HCT116 (cell line): ENCODE results near the gene RIN3. TPM values are rescaled to one million over a fixed set of nuclear protein-coding genes. Genes with fewer than 3 reads are reported as not detected.

ENCODE experiments used
- ATAC-seq: fragments of 200-7000 bp; cut with Tn5 transposase; 2 replicates; pipeline ENCODE4 v1.9.1; 2020; ENCODE audit warnings: mild to moderate bottlenecking, moderate library complexity
- BruUV-seq: library from RNA; stranded (reverse); fragments of 400-500 nt; replicated peaks from 2 replicates; lab custom pipeline; 2021; lab: Mats Ljungman, UMichigan
- CTCF ChIA-PET: fragments of 300-600 bp; sonication (Branson Sonifier 250); formaldehyde crosslinking; loops from one replicate; lab custom pipeline; 2021; ENCODE audit warnings: antibody characterized with exemption; lab: Charles Lee
- POLR2A ChIA-PET: fragments of 300-600, 350-600 bp; sonication (Branson Sonifier 250); formaldehyde crosslinking; loops from one replicate; lab custom pipeline; 2021; ENCODE audit warnings: antibody characterized with exemption; lab: Charles Lee
- RAD21 ChIA-PET, 2 experiments: fragments of 300-600 bp; sonication (Branson Sonifier 250); formaldehyde crosslinking; loops; one replicate each; lab custom pipeline; 2023; ENCODE audit warnings: low total read pairs in 2 of 2; ENCODE audit not compliant: uncharacterized antibody in 2 of 2, unreplicated experiment in 2 of 2, low non-redundant PET in 1 of 2; lab: Charles Lee
- DNase-seq: peaks from one replicate; pipeline ENCODE4 v3.0.0-alpha.2; 2010; ENCODE audit warnings: low read depth, low spot score
- H2AFZ ChIP-seq: fragments of 200-600 bp; shearing (Covaris generic), sonication (generic); 2 replicates; pipeline ENCODE4 v1.6.1; 2017; ENCODE audit warnings: low read depth, mixed run types, mixed read lengths, antibody characterized with exemption, low read length; ENCODE audit not compliant: poor library complexity, severe bottlenecking
- H3K27ac ChIP-seq: 2 replicates; pipeline ENCODE4 v1.5.1; 2012; ENCODE audit warnings: low read depth, low read length
- H3K27me3 ChIP-seq: fragments of 200-600 bp; sonication (generic); 2 replicates; pipeline ENCODE4 v1.6.1; 2016; ENCODE audit warnings: mixed run types, low read length, mixed read lengths; ENCODE audit not compliant: insufficient read depth
- H3K36me3 ChIP-seq, 2 experiments: fragments of 200-500 bp in 1 of 2; fragments of 200-600 bp in 1 of 2; sonication (Bioruptor generic) in 1 of 2; sonication (generic) in 1 of 2; 2 replicates each; pipeline versions ENCODE4 v1.5.1 to v1.6.1; 2014 to 2016; ENCODE audit warnings: low read length in 2 of 2, inconsistent platforms in 1 of 2, mixed read lengths in 1 of 2, mixed run types in 1 of 2; ENCODE audit not compliant: insufficient read depth in 2 of 2, control insufficient read depth in 1 of 2
- H3K4me1 ChIP-seq, 2 experiments: fragments of 200-600 bp in 1 of 2; sonication (generic) in 1 of 2; 2 replicates each; pipeline versions ENCODE4 v1.5.1 to v1.6.1; 2012 to 2017; ENCODE audit warnings: low read length in 2 of 2, inconsistent platforms in 1 of 2, mild to moderate bottlenecking in 1 of 2, mixed read lengths in 1 of 2, mixed run types in 1 of 2, moderate library complexity in 1 of 2; ENCODE audit not compliant: insufficient read depth in 2 of 2, control insufficient read depth in 1 of 2
- H3K4me2 ChIP-seq: fragments of 200-600 bp; sonication (generic); 2 replicates; pipeline ENCODE4 v1.6.1; 2017; ENCODE audit warnings: mixed run types, low read length, mixed read lengths
- H3K4me3 ChIP-seq, 2 experiments: fragments of 200-600 bp in 1 of 2; sonication (generic) in 1 of 2; replicated peaks in 1 of 2; 2 replicates each; pipeline ENCODE4 v1.5.1; 2011 to 2016; ENCODE audit warnings: low read length in 2 of 2, control low read depth in 1 of 2, low read depth in 1 of 2, mild to moderate bottlenecking in 1 of 2, mixed read lengths in 1 of 2, mixed run types in 1 of 2
- H3K79me2 ChIP-seq: fragments of 200-600 bp; sonication (generic); 2 replicates; pipeline ENCODE4 v1.6.1; 2017; ENCODE audit warnings: mild to moderate bottlenecking, mixed run types, low read length, moderate library complexity, mixed read lengths; ENCODE audit not compliant: insufficient read depth
- H3K9ac ChIP-seq: fragments of 200-600 bp; sonication (generic); 2 replicates; pipeline ENCODE4 v1.6.1; 2016; ENCODE audit warnings: low read length, mixed read lengths
- H3K9me2 ChIP-seq: fragments of 200-600 bp; sonication (generic), shearing (Covaris generic); 2 replicates; pipeline ENCODE4 v1.6.1; 2017; ENCODE audit warnings: mixed run types, mild to moderate bottlenecking, moderate library complexity; ENCODE audit not compliant: insufficient read depth
- H3K9me3 ChIP-seq, 2 experiments: fragments of 200-500 bp in 1 of 2; fragments of 200-600 bp in 1 of 2; sonication (Bioruptor generic) in 1 of 2; sonication (generic) in 1 of 2; 2 replicates each; pipeline ENCODE4 v1.6.1; 2014 to 2017; ENCODE audit warnings: low read length in 2 of 2, mixed read lengths in 2 of 2, inconsistent platforms in 1 of 2, low read depth in 1 of 2, mild to moderate bottlenecking in 1 of 2, mixed run types in 1 of 2, moderate library complexity in 1 of 2; ENCODE audit not compliant: control insufficient read depth in 1 of 2, insufficient read depth in 1 of 2
- H4K20me1 ChIP-seq: fragments of 200-600 bp; sonication (generic), shearing (Covaris generic); 2 replicates; pipeline ENCODE4 v1.6.1; 2017; ENCODE audit warnings: mixed run types, mild to moderate bottlenecking, moderate library complexity; ENCODE audit not compliant: insufficient read depth
- CBX3 ChIP-seq: IDR thresholded peaks from 2 replicates; pipeline ENCODE4 v1.6.1; 2012; ENCODE audit warnings: low read depth
- CEBPB ChIP-seq: IDR thresholded peaks from 2 replicates; pipeline ENCODE4 v1.6.1; 2012; ENCODE audit warnings: low read depth
- ELF1 ChIP-seq: IDR thresholded peaks from 2 replicates; pipeline ENCODE4 v1.6.1; 2012; ENCODE audit warnings: low read depth, borderline replicate concordance
- EZH2phosphoT487 ChIP-seq: fragments of 200-600 bp; IDR thresholded peaks from 2 replicates; pipeline ENCODE4 v1.6.1; 2018; ENCODE audit warnings: antibody characterized with exemption, borderline replicate concordance
- FOSL1 ChIP-seq: IDR thresholded peaks from 2 replicates; pipeline ENCODE4 v1.6.1; 2012; ENCODE audit warnings: low read depth
- POLR2A ChIP-seq: IDR thresholded peaks from 2 replicates; pipeline ENCODE4 v1.7.0; 2011; ENCODE audit warnings: borderline replicate concordance; ENCODE audit not compliant: insufficient read depth, insufficient read length; ENCODE audit errors: extremely low read depth
- POLR2AphosphoS5 ChIP-seq: IDR thresholded peaks from 2 replicates; pipeline ENCODE4 v1.6.1; 2011; ENCODE audit warnings: mild to moderate bottlenecking, low read depth, low read length, moderate library complexity
- SIN3A ChIP-seq: IDR thresholded peaks from 2 replicates; pipeline ENCODE4 v1.6.1; 2012; ENCODE audit warnings: low read depth
- SP1 ChIP-seq: IDR thresholded peaks from 2 replicates; pipeline ENCODE4 v1.6.1; 2012; ENCODE audit warnings: low read depth
- SRF ChIP-seq: IDR thresholded peaks from 2 replicates; pipeline ENCODE4 v1.6.1; 2012; ENCODE audit warnings: low read depth
- TCF7L2 ChIP-seq: IDR thresholded peaks from 2 replicates; pipeline ENCODE4 v1.7.0; 2011; ENCODE audit warnings: borderline replicate concordance, inconsistent platforms; ENCODE audit not compliant: insufficient read depth, insufficient read length; ENCODE audit errors: extremely low read depth
- YY1 ChIP-seq: IDR thresholded peaks from 2 replicates; pipeline ENCODE4 v1.6.1; 2011; ENCODE audit warnings: low read length, low read depth, moderate library complexity, mild to moderate bottlenecking; ENCODE audit not compliant: insufficient replicate concordance; ENCODE audit errors: extremely low read depth
- ZBTB33 ChIP-seq: IDR thresholded peaks from 2 replicates; pipeline ENCODE4 v1.6.1; 2011; ENCODE audit warnings: mild to moderate bottlenecking, low read length, moderate library complexity; ENCODE audit not compliant: insufficient replicate concordance; ENCODE audit errors: extremely low read depth
- ZFX ChIP-seq: fragments of 450-650 bp; IDR thresholded peaks from 2 replicates; pipeline ENCODE4 v1.6.1; 2017
- ZNF274 ChIP-seq: fragments of 200-500 bp; sonication (Bioruptor generic); IDR thresholded peaks from 2 replicates; pipeline ENCODE4 v1.6.1; 2014; ENCODE audit warnings: mild to moderate bottlenecking, low read depth, low read length, inconsistent platforms
- intact Hi-C: fragments of 100-400 bp; cut with micrococcal nuclease; formaldehyde crosslinking; loops from 2 replicates; pipeline ENCODE4 v1.10.0; 2022
- total RNA-seq: library from RNA; stranded (reverse); gene quantifications from one replicate; pipeline ENCODE4 v1.2.1, GENCODE V29; 2021; ENCODE audit not compliant: unreplicated experiment

Gene RIN3
- total RNA-seq, 1 experiment from 2014 or later = 22.2 TPM

- no peaks in the 10 kb centered on the region for H3K36me3 ChIP-seq
- no peaks in the 10 kb centered on the region for H4K20me1 ChIP-seq
- no peaks in the 10 kb centered on the region for H3K79me2 ChIP-seq
- H3K9ac ChIP-seq = no peak overlapping the region
- no peak overlapping the region for H3K4me2 ChIP-seq
- H3K4me3 ChIP-seq = no peak overlapping the region
- no TSS peak for BruUV-seq
- H3K27me3 ChIP-seq = no peaks in the 10 kb centered on the region
- H2AFZ ChIP-seq = no peak overlapping the region
- CTCF ChIA-PET = no interaction called here
- DNase-seq = no peak
- TF ChIP-seq CEBPB = no peak
- no peak for TF ChIP-seq ZBTB33
- no peak for TF ChIP-seq SP1
- TF ChIP-seq CBX3 = no peak
- no peak for TF ChIP-seq FOSL1
- TF ChIP-seq TCF7L2 = no peak
- no peak for TF ChIP-seq ZFX
- no peak for TF ChIP-seq SRF
- no peak for TF ChIP-seq YY1
- no peak for TF ChIP-seq POLR2A
- no peak for TF ChIP-seq EZH2phosphoT487
- TF ChIP-seq POLR2AphosphoS5 = no peak
- no peak for TF ChIP-seq ZNF274
- no peak for TF ChIP-seq ELF1
- TF ChIP-seq SIN3A = no peak
- TF ChIP-seq, all 23 proteins: peak for 0
- H3K27ac ChIP-seq = no peak overlapping the region
- intact Hi-C loops = no loop called here
- ChIA-PET RAD21 (no interaction called here), POLR2A (no interaction called here)
- H3K4me1 ChIP-seq = no peaks in the 10 kb centered on the region
- no peaks in the 10 kb centered on the region for H3K9me2 ChIP-seq
- no peaks in the 10 kb centered on the region for H3K9me3 ChIP-seq
- ATAC-seq = no peak
Observed at GRCh38 chr14:92493024-92493423, 20.6 kb upstream of the RIN3 start.
